ENCODE measurements around the gene PPFIA2.

PPFIA2 gene

GRCh38 chr12:81546811-81547210 is 212.3 kb downstream of the PPFIA2 start:
- DNase-seq (ENCODE audit: low read depth in 2 of 2), result no peak

- DNase-seq (ENCODE audit: low read depth in 2 of 2), result no peak
These were observed 215.5 kb downstream of the PPFIA2 start for GRCh38 chr12:81543621-81544139.

- DNase-seq (ENCODE audit: low read depth in 2 of 2), result no peak
These were observed 216.8 kb downstream of the PPFIA2 start for GRCh38 chr12:81542065-81543010.

- no peak for DNase-seq (ENCODE audit: low read depth in 2 of 2)
These were observed 218.0 kb downstream of the PPFIA2 start for GRCh38 chr12:81541121-81541520.

GRCh38 chr12:81539279-81539678 is 219.9 kb downstream of the PPFIA2 start:
- no peak for DNase-seq (ENCODE audit: low read depth in 2 of 2)

- DNase-seq (ENCODE audit: low read depth in 2 of 2), result no peak
These were observed 226.1 kb downstream of the PPFIA2 start for GRCh38 chr12:81533054-81533453.

- DNase-seq (ENCODE audit: low read depth in 2 of 2), result no peak
These were observed 228.8 kb downstream of the PPFIA2 start for GRCh38 chr12:81530352-81530751.

- no peak for DNase-seq (ENCODE audit: low read depth in 2 of 2)
These were observed 238.8 kb downstream of the PPFIA2 start for GRCh38 chr12:81520064-81520945.

- DNase-seq (ENCODE audit: low read depth in 2 of 2), result no peak
These were observed 240.5 kb downstream of the PPFIA2 start for GRCh38 chr12:81518638-81519037.

GRCh38 chr12:81517296-81517695 is 241.9 kb downstream of the PPFIA2 start:
- DNase-seq (ENCODE audit: low read depth in 2 of 2), result no peak

GRCh38 chr12:81502912-81503695 is 256.0 kb downstream of the PPFIA2 start:
- DNase-seq (ENCODE audit: low read depth in 2 of 2), result no peak

GRCh38 chr12:81500788-81501187 is 258.4 kb downstream of the PPFIA2 start:
- DNase-seq (ENCODE audit: low read depth in 2 of 2), result no peak

GRCh38 chr12:81499809-81500208 is 259.3 kb downstream of the PPFIA2 start:
- DNase-seq (ENCODE audit: low read depth in 2 of 2), result no peak

GRCh38 chr12:81492131-81492720 is 266.9 kb downstream of the PPFIA2 start:
- no peak for DNase-seq (ENCODE audit: low read depth in 2 of 2)

- no peak for DNase-seq (ENCODE audit: low read depth in 2 of 2)
These were observed 286.2 kb downstream of the PPFIA2 start for GRCh38 chr12:81472934-81473333.

GRCh38 chr12:81470923-81471322 is 288.2 kb downstream of the PPFIA2 start:
- DNase-seq (ENCODE audit: low read depth in 2 of 2), result no peak

- DNase-seq (ENCODE audit: low read depth in 2 of 2), result no peak
These were observed 290.9 kb downstream of the PPFIA2 start for GRCh38 chr12:81468206-81468605.

GRCh38 chr12:81465876-81466275 is 293.3 kb downstream of the PPFIA2 start:
- DNase-seq (ENCODE audit: low read depth in 2 of 2), result no peak

GRCh38 chr12:81465191-81465590 is 294.0 kb downstream of the PPFIA2 start:
- no peak for DNase-seq (ENCODE audit: low read depth in 2 of 2)

GRCh38 chr12:81461163-81461562 is 298.0 kb downstream of the PPFIA2 start:
- no peak for DNase-seq (ENCODE audit: low read depth in 2 of 2)

Measured in stimulated activated CD4-positive, alpha-beta T cell treated with anti-CD3 and anti-CD28 coated beads, Interleukin-4, amount 100 ng/mL, for 48 hours (primary cell).